GM12874 (cell line): ENCODE data around the gene EPS8.

ENCODE experiments used
- CTCF ChIP-seq: IDR thresholded peaks from 2 replicates; pipeline ENCODE4 v1.5.1; 2011; ENCODE audit warnings: low read depth, mild to moderate bottlenecking, control low read depth, low read length, moderate library complexity; ENCODE audit not compliant: insufficient read depth

Gene EPS8

GRCh38 chr12:15712160-15712559 is 77.0 kb downstream of the EPS8 start:
- TF ChIP-seq CTCF = no peak

- TF ChIP-seq CTCF = no peak
Observed at GRCh38 chr12:15710860-15711510, 78.2 kb downstream of the EPS8 start.

GRCh38 chr12:15709551-15709950 is 79.6 kb downstream of the EPS8 start:
- TF ChIP-seq CTCF = no peak

GRCh38 chr12:15708396-15709076 is 80.7 kb downstream of the EPS8 start:
- TF ChIP-seq CTCF = no peak

GRCh38 chr12:15707516-15708199 is 81.5 kb downstream of the EPS8 start:
- TF ChIP-seq CTCF = no peak

- TF ChIP-seq CTCF = no peak
Observed at GRCh38 chr12:15706010-15706676, 83.0 kb downstream of the EPS8 start.

- TF ChIP-seq CTCF = no peak
Observed at GRCh38 chr12:15705606-15706005, 83.6 kb downstream of the EPS8 start.
